Spleen (tissue), 11 donors: ENCODE results near the gene FBLN2. TPM values are rescaled to one million over a fixed set of nuclear protein-coding genes. Genes with fewer than 3 reads are reported as not detected.

Source experiments
- DNase-seq: peaks from one replicate; pipeline ENCODE4 v3.0.0-alpha.2; 2020
- H3K27ac ChIP-seq, 8 donors: fragments of 200-600 bp; sonication (generic) in 7 of 8; 1 replicate in 4 of 8; 2 replicates in 4 of 8; pipeline versions ENCODE4 v1.5.0 to v1.8.0; 2016 to 2021; ENCODE audit warnings: inconsistent platforms in 4 of 8, mild to moderate bottlenecking in 4 of 8, moderate library complexity in 1 of 8
- H3K27me3 ChIP-seq, 7 donors: fragments of 200-600 bp; sonication (generic) in 6 of 7; replicated peaks in 1 of 7; 1 replicate in 4 of 7; 2 replicates in 3 of 7; pipeline versions ENCODE4 v1.5.0 to v1.8.0; 2016 to 2021; ENCODE audit warnings: inconsistent platforms in 3 of 7, mild to moderate bottlenecking in 1 of 7
- H3K36me3 ChIP-seq, 6 donors: fragments of 200-600 bp; sonication (generic) in 5 of 6; 1 replicate in 4 of 6; 2 replicates in 2 of 6; pipeline versions ENCODE4 v1.5.0 to v1.8.0; 2016 to 2021; ENCODE audit warnings: inconsistent platforms in 2 of 6
- H3K4me1 ChIP-seq, 6 donors: fragments of 200-600 bp; sonication (generic) in 5 of 6; 1 replicate in 3 of 6; 2 replicates in 3 of 6; pipeline versions ENCODE4 v1.5.0 to v1.8.0; 2016 to 2021; ENCODE audit warnings: inconsistent platforms in 3 of 6
- H3K4me3 ChIP-seq, 8 donors: fragments of 200-600 bp; sonication (generic) in 7 of 8; 1 replicate in 4 of 8; 2 replicates in 4 of 8; pipeline versions ENCODE4 v1.5.0 to v1.8.0; 2016 to 2021; ENCODE audit warnings: inconsistent platforms in 4 of 8, mild to moderate bottlenecking in 4 of 8, moderate library complexity in 2 of 8
- H3K9me3 ChIP-seq, 8 donors: fragments of 200-600 bp; sonication (generic) in 7 of 8; 1 replicate in 4 of 8; 2 replicates in 4 of 8; pipeline versions ENCODE4 v1.5.0 to v1.8.0; 2016 to 2021; ENCODE audit warnings: inconsistent platforms in 4 of 8
- CTCF ChIP-seq, 11 experiments: fragments of 200-600 bp in 7 of 11; fragments of 450-650 bp in 4 of 11; sonication (generic) in 4 of 11; IDR thresholded peaks in 8 of 11; conservative IDR thresholded peaks in 3 of 11; 1 replicate in 7 of 11; 2 replicates in 4 of 11; pipeline versions ENCODE4 v1.4.0 to v1.8.0; 2016 to 2021; ENCODE audit warnings: antibody characterized with exemption in 11 of 11, inconsistent platforms in 4 of 11, mild to moderate bottlenecking in 1 of 11
- POLR2A ChIP-seq, 3 donors: fragments of 450-650 bp; IDR thresholded peaks; one replicate each; pipeline ENCODE4 v1.5.1; 2017; ENCODE audit warnings: antibody characterized with exemption in 3 of 3, mild to moderate bottlenecking in 1 of 3
- POLR2AphosphoS5 ChIP-seq, 3 donors: sonication (generic); formaldehyde crosslinking; IDR thresholded peaks; one replicate each; pipeline ENCODE4 v1.5.1; 2017; ENCODE audit warnings: antibody characterized with exemption in 3 of 3
- WGBS, 5 donors: extraction: QIAGEN DNeasy Blood & Tissue Kit in 3 of 5; methylation state at CpG; one replicate each; pipeline versions ENCODE4 v1.1.5 to v1.1.7; 2013 to 2018; 5-methylcytosine and 5-hydroxymethylcytosine counted together
- intact Hi-C: fragments of 100-400 bp; cut with DNase I; formaldehyde crosslinking; loops from one replicate; pipeline ENCODE4 v1.15.0; 2023; ENCODE audit warnings: low total_unique reads
- polyA plus RNA-seq, 3 donors: library from polyadenylated mRNA; stranded (reverse); fragments of 200-250 nt; gene quantifications; one replicate each; pipeline ENCODE4 v1.2.1, GENCODE V29; 2013
- total RNA-seq, 7 donors: library from RNA; depleted of rRNA in 3 of 7; stranded (reverse); fragments of >200 nt in 3 of 7; fragmentation: NEBNext Ultra II Directional in 4 of 7; extraction: Animal tissue kit (Norgen Biotek cat#: 25700) in 4 of 7; gene quantifications; one replicate each; pipeline versions ENCODE4 v1.1.0 to v1.2.1, GENCODE V29; 2016 to 2021
- donor health status: healthy with polysubstance abuse.
- donor health status: DM: no; HTN: no; CAD: no; lungs with moderate emphysema.
- donor health status: DM: no; HTN: no; CAD: no.
- donor health status: Bipolar disorder and iron deficiency.
- donor health status: healthy.
- donor health status: DM: no; HTN: no; CAD: no.
- donor health status: DM: yes; HTN: yes; CAD: no.

Gene FBLN2
- total and polyA plus RNA-seq, 10 donors = 6.1 to 28.2 (median 12.5) TPM

GRCh38 chr3:13657660-13658435 is 108.9 kb downstream of the FBLN2 start:
- intact Hi-C loops = loop anchor here (5.0 kb wide), 1 partner anchor 224 kb away; the partner anchor contains the start of gene WNT7A
- Histone ChIP-seq H3K27ac (no peak overlapping the region), H3K36me3 (no peaks in the 10 kb centered on the region), H3K9me3 (peaks cover 0 to 3% (median 0%) of the 10 kb centered on the region in 8 donors), H3K4me3 (no peak overlapping the region), H3K27me3 (peaks cover 0 to 51% (median 17%) of the 10 kb centered on the region in 7 donors), H3K4me1 (peaks cover 0 to 47% (median 32%) of the 10 kb centered on the region in 6 donors)
- DNase-seq = peak; percentile 81
- WGBS, 5 donors = 13 to 21% (median 17%) methylated on average over 25 of the region's 25 CpGs
- TF ChIP-seq CTCF (IDR thresholded peaks at IDR 0.05 in 8 of 11, conservative IDR thresholded peaks at IDR 0.05 in 3 of 11) = peak; percentile 26 to 84 (median 80)
- TF ChIP-seq POLR2A (IDR thresholded peaks at IDR 0.05) = no peak
- peak in 1 of 3 donors; percentile 39 for TF ChIP-seq POLR2AphosphoS5 (IDR thresholded peaks at IDR 0.05)

- WGBS, 5 donors = 76 to 84% (median 78%) methylated on average over 8 of the region's 8 CpGs
- H3K27me3 ChIP-seq = peaks cover 0 to 51% (median 17%) of the 10 kb centered on the region in 7 donors
- no peak overlapping the region for H3K27ac ChIP-seq
- no peaks in the 10 kb centered on the region for H3K36me3 ChIP-seq
- peaks cover 0 to 3% (median 0%) of the 10 kb centered on the region in 8 donors for H3K9me3 ChIP-seq
- no peak for DNase-seq
- H3K4me3 ChIP-seq = no peak overlapping the region
- TF ChIP-seq POLR2AphosphoS5 (IDR thresholded peaks at IDR 0.05) = no peak
- no peak for TF ChIP-seq CTCF (IDR thresholded peaks at IDR 0.05 in 8 of 11, conservative IDR thresholded peaks at IDR 0.05 in 3 of 11)
- TF ChIP-seq POLR2A (IDR thresholded peaks at IDR 0.05) = no peak
- H3K4me1 ChIP-seq = peaks cover 0 to 38% (median 26%) of the 10 kb centered on the region in 6 donors
- intact Hi-C loops = loop anchor here (5.0 kb wide), 1 partner anchor 224 kb away; the partner anchor contains the start of gene WNT7A
Observed at GRCh38 chr3:13658681-13659080, 109.8 kb downstream of the FBLN2 start.

- 80 to 89% (median 82%) methylated on average over 12 of the region's 12 CpGs for WGBS, 5 donors
- TF ChIP-seq POLR2A (IDR thresholded peaks at IDR 0.05) (no peak), POLR2AphosphoS5 (IDR thresholded peaks at IDR 0.05) (no peak), CTCF (IDR thresholded peaks at IDR 0.05 in 8 of 11, conservative IDR thresholded peaks at IDR 0.05 in 3 of 11) (no peak)
- Histone ChIP-seq H3K36me3 (no peaks in the 10 kb centered on the region), H3K4me1 (peaks cover 0 to 31% (median 22%) of the 10 kb centered on the region in 6 donors), H3K9me3 (peaks cover 0 to 3% (median 0%) of the 10 kb centered on the region in 8 donors), H3K27me3 (peaks cover 0 to 47% (median 15%) of the 10 kb centered on the region in 7 donors), H3K27ac (no peak overlapping the region), H3K4me3 (no peak overlapping the region)
- no peak for DNase-seq
- intact Hi-C loops = loop anchor here (5.0 kb wide), 1 partner anchor 223 kb away; the partner anchor contains the start of gene WNT7A
Observed at GRCh38 chr3:13659221-13659969, 110.5 kb downstream of the FBLN2 start.
